Astrocyte (in vitro differentiated cells and primary cell): ENCODE measurements around the gene PHF5A. TPM values are rescaled to one million over a fixed set of nuclear protein-coding genes. Genes with fewer than 3 reads are reported as not detected.

ENCODE experiments used
- DNase-seq: peaks from one replicate; pipeline ENCODE4 v3.0.0-alpha.2; 2010; ENCODE audit warnings: low read depth
- FAIRE-seq: peaks from 2 replicates; lab custom pipeline; 2011; peaks lifted over from hg19 to GRCh38; lab: Jason Lieb, UNC
- H2AFZ ChIP-seq: 2 replicates; pipeline ENCODE4 v1.6.0; 2012; ENCODE audit warnings: low read depth, low read length, inconsistent platforms
- H3K27ac ChIP-seq: 2 replicates; pipeline ENCODE4 v1.5.1; 2011; ENCODE audit warnings: low read depth, low read length, inconsistent platforms
- H3K27me3 ChIP-seq: 2 replicates; pipeline ENCODE4 v1.6.0; 2011; ENCODE audit warnings: low read length, inconsistent platforms; ENCODE audit not compliant: insufficient read depth
- H3K36me3 ChIP-seq: 2 replicates; pipeline ENCODE4 v1.5.1; 2011; ENCODE audit warnings: low read length, inconsistent platforms; ENCODE audit not compliant: insufficient read depth
- H3K4me1 ChIP-seq: 2 replicates; pipeline ENCODE4 v1.5.1; 2011; ENCODE audit warnings: low read length, inconsistent platforms; ENCODE audit not compliant: insufficient read depth
- H3K4me2 ChIP-seq: 2 replicates; pipeline ENCODE4 v1.6.0; 2012; ENCODE audit warnings: low read length, inconsistent platforms
- H3K4me3 ChIP-seq: 2 replicates; pipeline ENCODE4 v1.5.1; 2011; ENCODE audit warnings: low read depth, mild to moderate bottlenecking, low read length, inconsistent platforms; ENCODE audit not compliant: insufficient read depth
- H3K79me2 ChIP-seq: 2 replicates; pipeline ENCODE4 v1.6.0; 2012; ENCODE audit warnings: mild to moderate bottlenecking, low read length, inconsistent platforms; ENCODE audit not compliant: insufficient read depth
- H3K9ac ChIP-seq: 2 replicates; pipeline ENCODE4 v1.6.0; 2012; ENCODE audit warnings: mild to moderate bottlenecking, low read length, inconsistent platforms
- H3K9me3 ChIP-seq: 2 replicates; pipeline ENCODE4 v1.5.1; 2012; ENCODE audit warnings: low read depth, mild to moderate bottlenecking, low read length, inconsistent platforms; ENCODE audit not compliant: insufficient read depth
- H4K20me1 ChIP-seq: 2 replicates; pipeline ENCODE4 v1.6.0; 2012; ENCODE audit warnings: low read length, inconsistent platforms; ENCODE audit not compliant: insufficient read depth
- H3K27ac Mint-ChIP-seq: one replicate; pipeline ENCODE4 v1.8.0; 2021; ENCODE audit warnings: mild to moderate bottlenecking, mixed read lengths; ENCODE audit not compliant: unreplicated experiment
- H3K27me3 Mint-ChIP-seq: one replicate; pipeline ENCODE4 v1.8.0; 2021; ENCODE audit warnings: low read depth, mixed read lengths; ENCODE audit not compliant: unreplicated experiment
- H3K36me3 Mint-ChIP-seq: one replicate; pipeline ENCODE4 v1.8.0; 2021; ENCODE audit warnings: low read depth, mixed read lengths; ENCODE audit not compliant: unreplicated experiment
- H3K4me1 Mint-ChIP-seq: one replicate; pipeline ENCODE4 v1.8.0; 2021; ENCODE audit warnings: low read depth, mixed read lengths; ENCODE audit not compliant: unreplicated experiment
- H3K4me3 Mint-ChIP-seq: one replicate; pipeline ENCODE4 v1.8.0; 2021; ENCODE audit warnings: mild to moderate bottlenecking, moderate library complexity, mixed read lengths; ENCODE audit not compliant: unreplicated experiment
- H3K9me3 Mint-ChIP-seq: one replicate; pipeline ENCODE4 v1.8.0; 2021; ENCODE audit warnings: mild to moderate bottlenecking, mixed read lengths; ENCODE audit not compliant: unreplicated experiment
- EZH2 ChIP-seq: IDR thresholded peaks from 2 replicates; pipeline ENCODE4 v1.6.1; 2012; ENCODE audit warnings: mild to moderate bottlenecking, low read length, inconsistent platforms; ENCODE audit not compliant: insufficient read depth
- total RNA-seq: library from RNA; stranded (reverse); gene quantifications from 2 replicates; pipeline ENCODE4 v1.2.1, GENCODE V29; 2021
- TF ChIP-seq, protein P1 (sequence below): IDR thresholded peaks from 2 replicates; pipeline ENCODE4 v1.5.1; 2011; ENCODE audit warnings: low read depth, mild to moderate bottlenecking, inconsistent platforms, low read length, moderate library complexity; ENCODE audit not compliant: insufficient read depth

PHF5A gene
- total RNA-seq, 1 donor from 2014 or later: 30.9 TPM

DNA sequence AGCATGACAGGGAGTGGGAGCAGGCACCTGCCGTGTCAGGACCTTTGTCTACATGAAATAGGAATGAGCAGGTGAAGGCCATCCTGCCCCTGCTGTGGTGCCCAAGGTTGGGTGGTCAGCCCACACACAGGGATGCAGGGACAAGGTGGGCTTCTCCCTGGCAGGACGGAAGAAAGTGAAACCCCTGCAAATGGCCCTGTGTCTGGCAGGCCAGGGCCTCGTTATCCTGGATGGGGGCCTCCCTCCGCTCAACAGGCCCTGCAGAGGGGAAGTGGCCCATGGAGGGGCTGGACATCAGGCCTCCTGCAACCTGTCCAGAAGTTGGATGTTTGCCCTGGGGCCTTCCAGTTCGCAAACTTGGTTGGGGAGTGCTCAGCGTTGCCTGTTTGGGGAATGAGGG is 36.8 kb downstream of the PHF5A start:
- Histone ChIP-seq H3K4me1 (no peaks in the 10 kb centered on the region), H2AFZ (no peak overlapping the region), H3K27me3 (no peaks in the 10 kb centered on the region), H3K27ac (no peak overlapping the region), H3K4me2 (no peak overlapping the region), H4K20me1 (peaks cover 53% of the 10 kb centered on the region), H3K9ac (no peak overlapping the region), H3K9me3 (no peaks in the 10 kb centered on the region), H3K79me2 (peaks cover 33% of the 10 kb centered on the region), H3K4me3 (no peak overlapping the region), H3K36me3 (peaks cover 19% of the 10 kb centered on the region)
- DNase-seq (no peak), FAIRE-seq (no peak)
- peaks cover 14% of the 10 kb centered on the region for H3K36me3 Mint-ChIP-seq
- peaks cover 2% of the 10 kb centered on the region for H3K4me1 Mint-ChIP-seq
- H3K27me3 Mint-ChIP-seq: no peaks in the 10 kb centered on the region
- H3K9me3 Mint-ChIP-seq: no peaks in the 10 kb centered on the region
- peak overlapping the region; percentile 75 for H3K27ac Mint-ChIP-seq
- TF ChIP-seq EZH2: no peak
- TF ChIP-seq, protein P1, sequence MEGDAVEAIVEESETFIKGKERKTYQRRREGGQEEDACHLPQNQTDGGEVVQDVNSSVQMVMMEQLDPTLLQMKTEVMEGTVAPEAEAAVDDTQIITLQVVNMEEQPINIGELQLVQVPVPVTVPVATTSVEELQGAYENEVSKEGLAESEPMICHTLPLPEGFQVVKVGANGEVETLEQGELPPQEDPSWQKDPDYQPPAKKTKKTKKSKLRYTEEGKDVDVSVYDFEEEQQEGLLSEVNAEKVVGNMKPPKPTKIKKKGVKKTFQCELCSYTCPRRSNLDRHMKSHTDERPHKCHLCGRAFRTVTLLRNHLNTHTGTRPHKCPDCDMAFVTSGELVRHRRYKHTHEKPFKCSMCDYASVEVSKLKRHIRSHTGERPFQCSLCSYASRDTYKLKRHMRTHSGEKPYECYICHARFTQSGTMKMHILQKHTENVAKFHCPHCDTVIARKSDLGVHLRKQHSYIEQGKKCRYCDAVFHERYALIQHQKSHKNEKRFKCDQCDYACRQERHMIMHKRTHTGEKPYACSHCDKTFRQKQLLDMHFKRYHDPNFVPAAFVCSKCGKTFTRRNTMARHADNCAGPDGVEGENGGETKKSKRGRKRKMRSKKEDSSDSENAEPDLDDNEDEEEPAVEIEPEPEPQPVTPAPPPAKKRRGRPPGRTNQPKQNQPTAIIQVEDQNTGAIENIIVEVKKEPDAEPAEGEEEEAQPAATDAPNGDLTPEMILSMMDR: no peak
- H3K4me3 Mint-ChIP-seq: no peak overlapping the region

DNA sequence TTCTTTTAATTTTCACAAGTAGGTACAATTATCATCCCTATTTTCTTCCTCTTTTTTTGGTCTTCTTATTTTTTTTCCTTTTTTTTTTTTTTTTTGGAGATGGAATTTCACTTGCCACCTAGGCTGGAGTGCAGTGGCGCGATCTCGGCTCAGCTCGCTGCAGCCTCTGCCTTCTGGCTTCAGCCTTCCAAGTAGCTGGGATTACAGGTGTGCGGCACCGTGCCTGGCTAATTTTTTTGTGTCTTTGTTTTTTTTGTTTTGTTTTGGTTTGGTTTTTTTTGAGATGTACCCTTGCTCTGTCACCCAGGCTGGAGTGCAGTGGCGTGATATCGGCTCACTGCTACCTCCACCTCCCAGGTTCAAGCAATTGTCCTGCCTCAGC is 38.5 kb downstream of the PHF5A start:
- H3K79me2 ChIP-seq: peaks cover 15% of the 10 kb centered on the region
- Mint-ChIP-seq H3K27me3 (no peaks in the 10 kb centered on the region), H3K27ac (no peak overlapping the region), H3K4me3 (no peak overlapping the region), H3K4me1 (peaks cover 6% of the 10 kb centered on the region), H3K36me3 (peaks cover 16% of the 10 kb centered on the region), H3K9me3 (no peaks in the 10 kb centered on the region)
- peaks cover 6% of the 10 kb centered on the region for H3K36me3 ChIP-seq
- no peak overlapping the region for H3K27ac ChIP-seq
- no peak overlapping the region for H3K4me2 ChIP-seq
- no peaks in the 10 kb centered on the region for H3K4me1 ChIP-seq
- no peaks in the 10 kb centered on the region for H3K9me3 ChIP-seq
- no peak overlapping the region for H3K4me3 ChIP-seq
- TF ChIP-seq, protein P1: no peak
- TF ChIP-seq EZH2: no peak
- no peak for DNase-seq
- H3K9ac ChIP-seq: no peak overlapping the region
- H3K27me3 ChIP-seq: no peaks in the 10 kb centered on the region
- no peak for FAIRE-seq
- peaks cover 35% of the 10 kb centered on the region for H4K20me1 ChIP-seq
- no peak overlapping the region for H2AFZ ChIP-seq

DNA sequence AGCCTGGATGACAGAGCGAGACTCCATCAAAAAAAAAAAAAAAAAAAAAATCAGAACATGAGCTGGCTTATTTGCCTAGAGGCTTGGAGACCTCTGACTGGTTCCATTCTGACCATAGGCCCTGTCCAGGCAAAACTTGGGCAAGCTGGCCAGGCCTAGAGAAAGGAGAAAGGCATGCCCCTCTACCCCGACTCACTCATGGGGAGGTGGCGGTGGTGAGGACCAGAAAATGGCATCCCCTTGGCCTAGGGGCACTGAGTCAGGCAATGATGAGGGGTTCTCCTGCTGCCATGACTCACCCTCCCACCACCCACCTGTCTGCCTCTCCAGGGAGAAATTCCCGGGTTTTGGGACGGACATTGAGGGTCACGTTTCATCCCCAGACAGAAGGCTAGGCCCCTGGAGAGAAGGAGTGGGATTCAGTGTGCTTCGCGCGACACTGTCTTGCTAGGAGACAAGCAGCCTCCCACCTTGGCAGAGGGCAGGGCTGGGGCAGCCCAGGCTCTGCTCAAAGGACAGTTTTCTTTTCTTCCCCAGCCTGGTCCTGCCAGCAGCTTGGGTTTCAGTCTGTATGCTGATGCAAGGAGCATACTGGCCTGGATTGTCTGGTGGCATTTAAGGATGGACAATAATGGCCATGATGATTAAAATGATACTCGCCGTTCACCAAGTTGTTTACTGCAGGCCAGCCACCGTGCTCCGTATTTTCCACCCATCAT is 39.1 kb downstream of the PHF5A start:
- peaks cover 6% of the 10 kb centered on the region for H3K36me3 ChIP-seq
- peaks cover 6% of the 10 kb centered on the region for H3K4me1 Mint-ChIP-seq
- no peaks in the 10 kb centered on the region for H3K27me3 ChIP-seq
- H3K4me1 ChIP-seq: no peaks in the 10 kb centered on the region
- H3K4me2 ChIP-seq: no peak overlapping the region
- no peak overlapping the region for H2AFZ ChIP-seq
- no peak overlapping the region for H3K4me3 Mint-ChIP-seq
- TF ChIP-seq, protein P1: no peak
- no peak for TF ChIP-seq EZH2
- peaks cover 30% of the 10 kb centered on the region for H4K20me1 ChIP-seq
- H3K27ac ChIP-seq: no peak overlapping the region
- no peak overlapping the region for H3K9ac ChIP-seq
- H3K9me3 ChIP-seq: no peaks in the 10 kb centered on the region
- H3K9me3 Mint-ChIP-seq: no peaks in the 10 kb centered on the region
- peaks cover 16% of the 10 kb centered on the region for H3K36me3 Mint-ChIP-seq
- H3K4me3 ChIP-seq: no peak overlapping the region
- H3K27ac Mint-ChIP-seq: no peak overlapping the region
- no peaks in the 10 kb centered on the region for H3K27me3 Mint-ChIP-seq
- peaks cover 10% of the 10 kb centered on the region for H3K79me2 ChIP-seq
- DNase-seq (no peak), FAIRE-seq (no peak)
